ENCODE measurements around the gene SLC17A7.

Gene SLC17A7

GRCh38 chr19:49403404-49404187 lies 37.7 kb downstream of the SLC17A7 start:
- Histone ChIP-seq H3K18ac (ENCODE audit: low read depth in 1 of 2, low read length in 2 of 2) (no peak overlapping the region), H3K4ac (ENCODE audit: low read depth in 1 of 2, low read length in 2 of 2) (no peak overlapping the region), H2BK12ac (ENCODE audit: low read length in 2 of 2) (no peak overlapping the region), H2BK120ac (ENCODE audit: low read depth, low read length) (no peak overlapping the region), H3K4me3 (ENCODE audit: insufficient read depth in 1 of 2, low read depth in 1 of 2, low read length in 2 of 2) (no peak overlapping the region), H3K9ac (ENCODE audit: low read length) (no peak overlapping the region), H3K79me1 (replicated peaks; ENCODE audit: low read length, poor library complexity, severe bottlenecking) (no peaks in the 10 kb centered on the region), H3K9me3 (ENCODE audit: control insufficient read depth, low read length) (no peaks in the 10 kb centered on the region), H4K91ac (ENCODE audit: low read length) (no peak overlapping the region), H4K8ac (ENCODE audit: low read length) (no peak overlapping the region), H3K36me3 (ENCODE audit: control insufficient read depth in 1 of 2, insufficient read depth in 2 of 2, low read depth in 1 of 2, low read length in 2 of 2) (no peaks in the 10 kb centered on the region), H3K4me1 (ENCODE audit: control insufficient read depth, insufficient read depth, low read depth, low read length) (peaks cover 20% of the 10 kb centered on the region), H2AFZ (ENCODE audit: low read depth, low read length) (no peak overlapping the region), H3K14ac (ENCODE audit: low read length in 2 of 2) (no peak overlapping the region), H2AK5ac (ENCODE audit: low read length, severe bottlenecking) (peak overlapping the region; percentile 38), H2BK5ac (ENCODE audit: low read depth, low read length, poor library complexity, severe bottlenecking) (no peak overlapping the region), H3K4me2 (ENCODE audit: low read length, poor library complexity, severe bottlenecking) (no peak overlapping the region), H3K27me3 (ENCODE audit: control insufficient read depth in 1 of 2, insufficient read depth in 1 of 2, low read length in 2 of 2) (peaks cover 0 to 47% of the 10 kb centered on the region in 2 experiments), H2BK15ac (ENCODE audit: low read depth, poor library complexity, severe bottlenecking) (no peak overlapping the region), H3K27ac (ENCODE audit: low read length, poor library complexity, severe bottlenecking) (peak overlapping the region; percentile 80), H3K23ac (ENCODE audit: low read length in 2 of 2) (no peak overlapping the region)
- DNase-seq: no peak
- 5% methylated on average over 4 of the region's 7 CpGs for WGBS

- H3K79me1 ChIP-seq (replicated peaks; ENCODE audit: low read length, poor library complexity, severe bottlenecking): no peaks in the 10 kb centered on the region
- H3K27me3 ChIP-seq (ENCODE audit: control insufficient read depth in 1 of 2, insufficient read depth in 1 of 2, low read length in 2 of 2): peaks cover 0 to 59% of the 10 kb centered on the region in 2 experiments
- no peak overlapping the region for H3K4ac ChIP-seq (ENCODE audit: low read depth in 1 of 2, low read length in 2 of 2)
- 86% methylated on average over 5 of the region's 6 CpGs for WGBS
- no peak for DNase-seq
- H3K4me2 ChIP-seq (ENCODE audit: low read length, poor library complexity, severe bottlenecking): no peak overlapping the region
- no peak overlapping the region for H3K14ac ChIP-seq (ENCODE audit: low read length in 2 of 2)
- no peaks in the 10 kb centered on the region for H3K9me3 ChIP-seq (ENCODE audit: control insufficient read depth, low read length)
- no peaks in the 10 kb centered on the region for H3K36me3 ChIP-seq (ENCODE audit: control insufficient read depth in 1 of 2, insufficient read depth in 2 of 2, low read depth in 1 of 2, low read length in 2 of 2)
- H4K8ac ChIP-seq (ENCODE audit: low read length): no peak overlapping the region
- no peak overlapping the region for H3K18ac ChIP-seq (ENCODE audit: low read depth in 1 of 2, low read length in 2 of 2)
- H3K27ac ChIP-seq (ENCODE audit: low read length, poor library complexity, severe bottlenecking): no peak overlapping the region
- H3K23ac ChIP-seq (ENCODE audit: low read length in 2 of 2): no peak overlapping the region
- no peak overlapping the region for H4K91ac ChIP-seq (ENCODE audit: low read length)
- H2BK12ac ChIP-seq (ENCODE audit: low read length in 2 of 2): no peak overlapping the region
- H2AFZ ChIP-seq (ENCODE audit: low read depth, low read length): no peak overlapping the region
- H3K9ac ChIP-seq (ENCODE audit: low read length): no peak overlapping the region
- peaks cover 23% of the 10 kb centered on the region for H3K4me1 ChIP-seq (ENCODE audit: control insufficient read depth, insufficient read depth, low read depth, low read length)
- no peak overlapping the region for H2AK5ac ChIP-seq (ENCODE audit: low read length, severe bottlenecking)
- H2BK15ac ChIP-seq (ENCODE audit: low read depth, poor library complexity, severe bottlenecking): no peak overlapping the region
- no peak overlapping the region for H3K4me3 ChIP-seq (ENCODE audit: insufficient read depth in 1 of 2, low read depth in 1 of 2, low read length in 2 of 2)
- no peak overlapping the region for H2BK5ac ChIP-seq (ENCODE audit: low read depth, low read length, poor library complexity, severe bottlenecking)
- H2BK120ac ChIP-seq (ENCODE audit: low read depth, low read length): no peak overlapping the region
Measured at GRCh38 chr19:49400029-49400428, 41.3 kb downstream of the SLC17A7 start.

GRCh38 chr19:49398931-49399330 lies 42.4 kb downstream of the SLC17A7 start:
- Histone ChIP-seq H3K9me3 (ENCODE audit: control insufficient read depth, low read length) (no peaks in the 10 kb centered on the region), H3K4me1 (ENCODE audit: control insufficient read depth, insufficient read depth, low read depth, low read length) (peaks cover 18% of the 10 kb centered on the region), H3K36me3 (ENCODE audit: control insufficient read depth in 1 of 2, insufficient read depth in 2 of 2, low read depth in 1 of 2, low read length in 2 of 2) (no peaks in the 10 kb centered on the region), H2AFZ (ENCODE audit: low read depth, low read length) (no peak overlapping the region), H2BK5ac (ENCODE audit: low read depth, low read length, poor library complexity, severe bottlenecking) (no peak overlapping the region), H3K27ac (ENCODE audit: low read length, poor library complexity, severe bottlenecking) (no peak overlapping the region), H2BK15ac (ENCODE audit: low read depth, poor library complexity, severe bottlenecking) (no peak overlapping the region), H3K14ac (ENCODE audit: low read length in 2 of 2) (no peak overlapping the region), H3K4me3 (ENCODE audit: insufficient read depth in 1 of 2, low read depth in 1 of 2, low read length in 2 of 2) (no peak overlapping the region), H4K8ac (ENCODE audit: low read length) (no peak overlapping the region), H3K4me2 (ENCODE audit: low read length, poor library complexity, severe bottlenecking) (no peak overlapping the region), H3K4ac (ENCODE audit: low read depth in 1 of 2, low read length in 2 of 2) (no peak overlapping the region), H2BK120ac (ENCODE audit: low read depth, low read length) (no peak overlapping the region), H3K9ac (ENCODE audit: low read length) (no peak overlapping the region), H3K79me1 (replicated peaks; ENCODE audit: low read length, poor library complexity, severe bottlenecking) (no peaks in the 10 kb centered on the region), H2AK5ac (ENCODE audit: low read length, severe bottlenecking) (no peak overlapping the region), H3K18ac (ENCODE audit: low read depth in 1 of 2, low read length in 2 of 2) (no peak overlapping the region), H3K23ac (ENCODE audit: low read length in 2 of 2) (no peak overlapping the region), H3K27me3 (ENCODE audit: control insufficient read depth in 1 of 2, insufficient read depth in 1 of 2, low read length in 2 of 2) (peaks cover 8 to 61% of the 10 kb centered on the region in 2 experiments), H4K91ac (ENCODE audit: low read length) (no peak overlapping the region), H2BK12ac (ENCODE audit: low read length in 2 of 2) (no peak overlapping the region)
- no peak for DNase-seq
- 91% methylated on average over 5 of the region's 6 CpGs for WGBS

GRCh38 chr19:49398001-49398615 lies 43.2 kb downstream of the SLC17A7 start:
- H2BK15ac ChIP-seq (ENCODE audit: low read depth, poor library complexity, severe bottlenecking): no peak overlapping the region
- H3K79me1 ChIP-seq (replicated peaks; ENCODE audit: low read length, poor library complexity, severe bottlenecking): no peaks in the 10 kb centered on the region
- no peak overlapping the region for H4K91ac ChIP-seq (ENCODE audit: low read length)
- peaks cover 11% of the 10 kb centered on the region for H3K4me1 ChIP-seq (ENCODE audit: control insufficient read depth, insufficient read depth, low read depth, low read length)
- no peak for DNase-seq
- H3K27ac ChIP-seq (ENCODE audit: low read length, poor library complexity, severe bottlenecking): no peak overlapping the region
- no peak overlapping the region for H2BK12ac ChIP-seq (ENCODE audit: low read length in 2 of 2)
- peaks cover 15 to 66% of the 10 kb centered on the region in 2 experiments for H3K27me3 ChIP-seq (ENCODE audit: control insufficient read depth in 1 of 2, insufficient read depth in 1 of 2, low read length in 2 of 2)
- no peaks in the 10 kb centered on the region for H3K9me3 ChIP-seq (ENCODE audit: control insufficient read depth, low read length)
- H3K9ac ChIP-seq (ENCODE audit: low read length): no peak overlapping the region
- no peak overlapping the region for H3K14ac ChIP-seq (ENCODE audit: low read length in 2 of 2)
- H3K36me3 ChIP-seq (ENCODE audit: control insufficient read depth in 1 of 2, insufficient read depth in 2 of 2, low read depth in 1 of 2, low read length in 2 of 2): no peaks in the 10 kb centered on the region
- H3K4me2 ChIP-seq (ENCODE audit: low read length, poor library complexity, severe bottlenecking): no peak overlapping the region
- H3K23ac ChIP-seq (ENCODE audit: low read length in 2 of 2): no peak overlapping the region
- no peak overlapping the region for H4K8ac ChIP-seq (ENCODE audit: low read length)
- H2BK5ac ChIP-seq (ENCODE audit: low read depth, low read length, poor library complexity, severe bottlenecking): no peak overlapping the region
- H3K4me3 ChIP-seq (ENCODE audit: insufficient read depth in 1 of 2, low read depth in 1 of 2, low read length in 2 of 2): no peak overlapping the region
- no peak overlapping the region for H2BK120ac ChIP-seq (ENCODE audit: low read depth, low read length)
- H2AK5ac ChIP-seq (ENCODE audit: low read length, severe bottlenecking): no peak overlapping the region
- no peak overlapping the region for H3K4ac ChIP-seq (ENCODE audit: low read depth in 1 of 2, low read length in 2 of 2)
- whole genome bisulfite sequencing: 52% methylated on average over 10 of the region's 11 CpGs
- H2AFZ ChIP-seq (ENCODE audit: low read depth, low read length): no peak overlapping the region
- no peak overlapping the region for H3K18ac ChIP-seq (ENCODE audit: low read depth in 1 of 2, low read length in 2 of 2)
